Trophoblast cell (in vitro differentiated cells and primary cell): Measurements from ENCODE around the gene CAMKV.

ENCODE experiments used
- DNase-seq, 2 donors: peaks; one replicate each; pipeline ENCODE4 v3.0.0-alpha.2; 2016
- H2AFZ ChIP-seq: 2 replicates; pipeline ENCODE4 v1.6.1; 2013; ENCODE audit warnings: low read length, moderate library complexity, mild to moderate bottlenecking; ENCODE audit not compliant: insufficient read depth, poor library complexity
- H2AK5ac ChIP-seq: 2 replicates; pipeline ENCODE4 v1.6.1; 2013; ENCODE audit warnings: mild to moderate bottlenecking, low read length
- H2BK120ac ChIP-seq: 2 replicates; pipeline ENCODE4 v1.6.1; 2013; ENCODE audit warnings: low read length, mild to moderate bottlenecking, moderate library complexity; ENCODE audit not compliant: insufficient read depth, poor library complexity
- H2BK12ac ChIP-seq: 2 replicates; pipeline ENCODE4 v1.6.1; 2013; ENCODE audit warnings: mild to moderate bottlenecking, low read length, moderate library complexity
- H2BK5ac ChIP-seq: 2 replicates; pipeline ENCODE4 v1.6.1; 2013; ENCODE audit warnings: low read length, low read depth, moderate library complexity, mild to moderate bottlenecking; ENCODE audit not compliant: poor library complexity
- H3K14ac ChIP-seq: 2 replicates; pipeline ENCODE4 v1.6.1; 2013; ENCODE audit warnings: mild to moderate bottlenecking, low read length
- H3K18ac ChIP-seq: 2 replicates; pipeline ENCODE4 v1.6.1; 2013; ENCODE audit warnings: mild to moderate bottlenecking, low read length
- H3K23ac ChIP-seq: 2 replicates; pipeline ENCODE4 v1.6.1; 2013; ENCODE audit warnings: low read length
- H3K27ac ChIP-seq: 2 replicates; pipeline ENCODE4 v1.5.1; 2013; ENCODE audit warnings: low read depth, mild to moderate bottlenecking, inconsistent platforms, low read length, moderate library complexity
- H3K27me3 ChIP-seq: 2 replicates; pipeline ENCODE4 v1.6.1; 2013; ENCODE audit warnings: inconsistent platforms, mild to moderate bottlenecking, low read length, moderate library complexity; ENCODE audit not compliant: insufficient read depth
- H3K36me3 ChIP-seq, 2 experiments: 1 replicate in 1 of 2; 2 replicates in 1 of 2; pipeline ENCODE4 v1.6.1; 2013; ENCODE audit warnings: low read length in 2 of 2, mild to moderate bottlenecking in 2 of 2, moderate library complexity in 1 of 2; ENCODE audit not compliant: insufficient read depth in 2 of 2, control insufficient read depth in 1 of 2
- H3K4ac ChIP-seq: 2 replicates; pipeline ENCODE4 v1.6.1; 2013; ENCODE audit warnings: low read depth, mild to moderate bottlenecking, low read length, moderate library complexity
- H3K4me1 ChIP-seq, 2 experiments: 1 replicate in 1 of 2; 2 replicates in 1 of 2; pipeline ENCODE4 v1.6.1; 2013; ENCODE audit warnings: low read length in 2 of 2, mild to moderate bottlenecking in 2 of 2, moderate library complexity in 1 of 2; ENCODE audit not compliant: insufficient read depth in 2 of 2, control insufficient read depth in 1 of 2
- H3K4me2 ChIP-seq: 2 replicates; pipeline ENCODE4 v1.6.1; 2013; ENCODE audit warnings: inconsistent platforms, mild to moderate bottlenecking, low read length, moderate library complexity
- H3K4me3 ChIP-seq: 2 replicates; pipeline ENCODE4 v1.5.1; 2013; ENCODE audit warnings: mild to moderate bottlenecking, low read depth, low read length, inconsistent platforms
- H3K79me1 ChIP-seq: one replicate; pipeline ENCODE4 v1.6.1; 2013; ENCODE audit warnings: low read length
- H3K79me2 ChIP-seq: 2 replicates; pipeline ENCODE4 v1.6.1; 2013; ENCODE audit warnings: low read length, mild to moderate bottlenecking; ENCODE audit not compliant: control insufficient read depth, insufficient read depth, poor library complexity
- H3K9ac ChIP-seq: 2 replicates; pipeline ENCODE4 v1.6.1; 2013; ENCODE audit warnings: mild to moderate bottlenecking, low read length
- H3K9me3 ChIP-seq: 2 replicates; pipeline ENCODE4 v1.6.1; 2013; ENCODE audit warnings: low read depth, mild to moderate bottlenecking, control low read depth, inconsistent platforms, low read length; ENCODE audit not compliant: insufficient read depth
- H4K12ac ChIP-seq: 2 replicates; pipeline ENCODE4 v1.6.1; 2013; ENCODE audit warnings: low read depth, mild to moderate bottlenecking, low read length, moderate library complexity
- H4K8ac ChIP-seq: 2 replicates; pipeline ENCODE4 v1.6.1; 2013; ENCODE audit warnings: low read depth, mild to moderate bottlenecking, low read length, moderate library complexity
- H4K91ac ChIP-seq: one replicate; pipeline ENCODE4 v1.6.1; 2013; ENCODE audit warnings: low read depth, mild to moderate bottlenecking, low read length, moderate library complexity
- WGBS: extraction: QIAGEN DNeasy Blood & Tissue Kit; methylation state at CpG from one replicate; pipeline ENCODE4 v1.1.7; 2013; ENCODE audit warnings: missing lambda C conversion rate; ENCODE audit not compliant: insufficient read length, insufficient coverage; ENCODE audit errors: extremely low coverage; 5-methylcytosine and 5-hydroxymethylcytosine counted together

CAMKV gene

DNA sequence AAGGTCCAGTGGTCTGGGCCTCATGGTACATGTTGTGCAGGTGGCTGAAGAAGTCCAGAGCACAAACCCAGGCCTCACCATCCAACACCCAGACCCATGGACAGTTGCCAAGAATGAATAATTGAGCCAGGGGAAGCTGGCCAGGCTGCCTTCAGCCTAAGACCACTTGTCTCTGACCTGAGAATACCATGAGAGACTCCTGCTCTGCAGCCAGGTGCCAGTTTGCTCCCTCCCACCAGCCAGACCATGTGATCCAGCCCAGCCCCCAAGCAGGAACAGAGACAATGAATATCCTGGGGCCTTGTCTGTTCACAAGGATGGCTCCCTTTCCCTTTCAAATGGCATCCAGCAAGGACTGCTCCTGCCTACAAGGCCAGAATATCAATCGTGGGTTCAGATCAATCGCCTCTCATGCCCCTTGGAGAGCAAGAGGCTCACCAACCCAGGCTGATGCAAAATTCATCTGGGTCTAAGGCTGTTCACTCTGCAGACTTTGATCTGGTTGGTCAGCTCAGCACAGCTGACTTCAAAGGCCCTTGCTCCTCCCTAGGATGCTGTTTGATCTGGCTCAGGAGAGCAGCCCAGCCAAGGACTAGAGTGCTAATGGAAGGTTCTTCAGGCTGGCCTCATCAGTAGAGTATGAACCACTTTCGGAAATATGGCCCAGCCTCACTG, 26.7 kb downstream of the CAMKV start:
- peaks cover 27 to 34% of the 10 kb centered on the region in 2 experiments for H3K36me3 ChIP-seq
- no CpG with 5 or more reads among the region's 3 CpGs for WGBS
- H3K14ac ChIP-seq = no peak overlapping the region
- H2BK5ac ChIP-seq = no peak overlapping the region
- no peak overlapping the region for H3K4me2 ChIP-seq
- H3K27me3 ChIP-seq = no peaks in the 10 kb centered on the region
- DNase-seq = no peak
- H2BK12ac ChIP-seq = no peak overlapping the region
- H3K9ac ChIP-seq = no peak overlapping the region
- no peak overlapping the region for H3K18ac ChIP-seq
- H3K79me1 ChIP-seq = no peaks in the 10 kb centered on the region
- no peak overlapping the region for H3K23ac ChIP-seq
- H2BK120ac ChIP-seq = no peak overlapping the region
- H3K4me1 ChIP-seq = no peaks in the 10 kb centered on the region
- H3K9me3 ChIP-seq = no peaks in the 10 kb centered on the region
- no peak overlapping the region for H3K4ac ChIP-seq
- H4K8ac ChIP-seq = no peak overlapping the region
- H2AK5ac ChIP-seq = no peak overlapping the region
- H3K4me3 ChIP-seq = no peak overlapping the region
- H3K79me2 ChIP-seq = no peaks in the 10 kb centered on the region
- no peak overlapping the region for H2AFZ ChIP-seq
- H4K12ac ChIP-seq = no peak overlapping the region
- no peak overlapping the region for H4K91ac ChIP-seq
- no peak overlapping the region for H3K27ac ChIP-seq

DNA sequence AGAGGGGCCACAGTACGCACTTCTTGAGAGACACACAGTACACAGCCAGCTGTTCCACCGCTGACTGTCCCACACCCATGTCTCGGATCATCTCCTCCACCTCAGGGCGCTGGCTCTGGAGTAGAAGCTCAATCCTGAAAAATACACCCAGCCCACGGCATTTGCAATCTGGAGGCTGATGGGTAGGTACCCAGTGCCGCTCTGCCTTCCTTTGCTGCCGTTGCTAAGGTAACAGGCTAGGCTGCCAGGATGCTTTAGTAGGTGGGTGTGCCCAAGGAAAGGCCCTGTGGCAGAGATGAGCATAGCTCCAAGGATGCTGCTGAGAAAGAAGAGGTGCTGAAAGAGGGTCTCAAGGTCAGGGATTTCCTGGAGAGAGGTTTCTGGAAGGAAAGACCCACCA, 27.9 kb downstream of the CAMKV start:
- Histone ChIP-seq H3K18ac (no peak overlapping the region), H3K79me1 (no peaks in the 10 kb centered on the region), H3K4me3 (no peak overlapping the region), H3K27me3 (no peaks in the 10 kb centered on the region), H2BK12ac (no peak overlapping the region), H4K8ac (no peak overlapping the region), H4K12ac (no peak overlapping the region), H2AK5ac (no peak overlapping the region), H3K4ac (no peak overlapping the region), H3K9me3 (no peaks in the 10 kb centered on the region), H3K79me2 (no peaks in the 10 kb centered on the region), H3K27ac (no peak overlapping the region), H2BK5ac (no peak overlapping the region), H3K36me3 (peaks cover 22 to 40% of the 10 kb centered on the region in 2 experiments), H2BK120ac (no peak overlapping the region), H3K9ac (no peak overlapping the region), H3K4me2 (no peak overlapping the region), H3K4me1 (no peaks in the 10 kb centered on the region), H3K23ac (no peak overlapping the region), H3K14ac (no peak overlapping the region), H4K91ac (no peak overlapping the region), H2AFZ (no peak overlapping the region)
- WGBS = no CpG with 5 or more reads among the region's 7 CpGs
- no peak for DNase-seq

GRCh38 chr3:49841126-49841696, 28.5 kb downstream of the CAMKV start:
- Histone ChIP-seq H3K4me3 (no peak overlapping the region), H4K12ac (no peak overlapping the region), H3K9ac (no peak overlapping the region), H2AK5ac (no peak overlapping the region), H3K9me3 (no peaks in the 10 kb centered on the region), H2BK5ac (no peak overlapping the region), H3K4me2 (no peak overlapping the region), H2BK12ac (no peak overlapping the region), H2AFZ (no peak overlapping the region), H3K36me3 (peaks cover 24 to 40% of the 10 kb centered on the region in 2 experiments), H3K18ac (no peak overlapping the region), H2BK120ac (no peak overlapping the region), H4K91ac (no peak overlapping the region), H3K27ac (no peak overlapping the region), H3K14ac (no peak overlapping the region), H3K23ac (no peak overlapping the region), H3K79me2 (no peaks in the 10 kb centered on the region), H3K27me3 (no peaks in the 10 kb centered on the region), H4K8ac (no peak overlapping the region), H3K79me1 (no peaks in the 10 kb centered on the region), H3K4ac (no peak overlapping the region), H3K4me1 (no peaks in the 10 kb centered on the region)
- DNase-seq = peak in 1 of 2 donors; percentile 20

GRCh38 chr3:49840388-49840787, 29.3 kb downstream of the CAMKV start:
- DNase-seq = no peak
- H3K23ac ChIP-seq = no peak overlapping the region
- no peak overlapping the region for H2AK5ac ChIP-seq
- H4K12ac ChIP-seq = no peak overlapping the region
- WGBS = no CpG with 5 or more reads among the region's 2 CpGs
- H4K91ac ChIP-seq = no peak overlapping the region
- no peak overlapping the region for H2BK120ac ChIP-seq
- H3K14ac ChIP-seq = no peak overlapping the region
- H3K9ac ChIP-seq = no peak overlapping the region
- H3K4me1 ChIP-seq = no peaks in the 10 kb centered on the region
- peaks cover 21 to 35% of the 10 kb centered on the region in 2 experiments for H3K36me3 ChIP-seq
- H3K18ac ChIP-seq = no peak overlapping the region
- H2BK5ac ChIP-seq = no peak overlapping the region
- H3K27ac ChIP-seq = no peak overlapping the region
- H3K79me1 ChIP-seq = no peaks in the 10 kb centered on the region
- H4K8ac ChIP-seq = no peak overlapping the region
- no peak overlapping the region for H3K4ac ChIP-seq
- H3K4me3 ChIP-seq = no peak overlapping the region
- H3K9me3 ChIP-seq = no peaks in the 10 kb centered on the region
- H2AFZ ChIP-seq = no peak overlapping the region
- no peak overlapping the region for H2BK12ac ChIP-seq
- H3K4me2 ChIP-seq = no peak overlapping the region
- H3K79me2 ChIP-seq = no peaks in the 10 kb centered on the region
- no peaks in the 10 kb centered on the region for H3K27me3 ChIP-seq
